ENCODE measurements around the gene USP9X. TPM values are rescaled to one million over a fixed set of nuclear protein-coding genes. Genes with fewer than 3 reads are reported as not detected.

USP9X gene
- total and polyA plus RNA-seq, 2 donors (not counting 3 experiments of a cell fraction or from before 2014, with no cell fraction given): 13.7 to 66.8 TPM

DNA sequence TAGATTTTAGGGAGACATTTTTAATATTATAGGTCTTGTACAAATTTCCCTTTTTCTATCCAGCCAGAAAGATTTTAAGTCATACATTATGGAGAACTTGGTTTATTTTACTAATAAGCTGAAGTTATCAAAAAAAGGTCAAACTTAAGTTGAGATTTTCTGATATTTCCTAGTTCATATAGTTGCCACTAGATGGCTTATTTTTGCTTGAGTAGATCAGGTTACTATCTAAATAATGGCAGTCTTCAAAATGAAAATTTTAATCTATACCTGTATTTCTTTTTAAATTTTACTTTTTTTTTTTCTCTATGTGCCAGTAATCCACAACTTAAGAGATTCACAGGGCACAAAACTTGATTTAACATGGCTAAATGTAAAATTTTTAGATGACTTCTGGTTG, 52.3 kb downstream of the USP9X start:
- H3K4me1 ChIP-seq (ENCODE audit: control insufficient read depth, extremely low read depth, insufficient read depth, low read length): no peaks in the 10 kb centered on the region
- DNase-seq (ENCODE audit: low read depth, low spot score): no peak
- ChIA-PET POLR2A (no interaction called here), CTCF (interaction anchor here (0.9 to 2.8 kb wide), 6 partner anchors 9 to 115 kb away, joined by 3 to 10 read pairs (median 3); no protein-coding TSS in a partner anchor)
- H3K4me3 ChIP-seq (replicated peaks in 1 of 3; ENCODE audit: insufficient read depth in 1 of 3, low read depth in 1 of 3, low read length in 3 of 3): no peak overlapping the region
- no peaks in the 10 kb centered on the region for H3K9me1 ChIP-seq (replicated peaks; ENCODE audit: control insufficient read depth, extremely low read depth, insufficient read depth, low read length)
- H3K4me2 ChIP-seq (ENCODE audit: insufficient read depth, low read length): no peak overlapping the region
- dilution Hi-C loops (cut with MboI; ENCODE audit: extremely low pct_ligation_motif_present, low sequenced_read_pairs): no loop called here
- H4K20me1 ChIP-seq (replicated peaks; ENCODE audit: control insufficient read depth, extremely low read depth, insufficient read depth, low read length): no peaks in the 10 kb centered on the region
- H3K36me3 ChIP-seq (ENCODE audit: control insufficient read depth in 2 of 2, extremely low read depth in 1 of 2, insufficient read depth in 2 of 2, low read length in 2 of 2): peaks cover 0 to 3% of the 10 kb centered on the region in 2 experiments
- intact Hi-C loops (cut with micrococcal nuclease): loop anchor here (1.0 to 5.0 kb wide), 2 partner anchors 53 to 115 kb away; no protein-coding TSS in a partner anchor
- no peak for FAIRE-seq
- H3K27ac ChIP-seq (ENCODE audit: insufficient read depth, low read depth, low read length): no peak overlapping the region
- H3K79me2 ChIP-seq (ENCODE audit: control insufficient read depth, insufficient read depth, low read length): peaks cover 11% of the 10 kb centered on the region
- no peaks in the 10 kb centered on the region for H3K27me3 ChIP-seq (ENCODE audit: control insufficient read depth in 2 of 2, insufficient read depth in 2 of 2, low read length in 2 of 2)
- no peak overlapping the region for H2AFZ ChIP-seq (ENCODE audit: low read depth, low read length)
- no TSS peak for BruUV-seq (replicated peaks)
- no peaks in the 10 kb centered on the region for H3K9me3 ChIP-seq (replicated peaks; ENCODE audit: control insufficient read depth, insufficient read depth, low read length)
- no peak overlapping the region for H3K9ac ChIP-seq (replicated peaks; ENCODE audit: extremely low read depth, insufficient read depth, low read length)
- no peak for TF ChIP-seq EZH2 (IDR thresholded peaks at IDR 0.05; ENCODE audit: borderline replicate concordance, low read depth, low read length, severe bottlenecking)
- no peak for TF ChIP-seq MYC (IDR thresholded peaks at IDR 0.05; ENCODE audit: low read depth, low read length)
- no peak for TF ChIP-seq JUN (IDR thresholded peaks at IDR 0.05; ENCODE audit: borderline replicate concordance, insufficient read depth, insufficient read length, low read depth)
- TF ChIP-seq POLR2AphosphoS5 (IDR thresholded peaks at IDR 0.05; ENCODE audit: insufficient read depth, low read depth, low read length): no peak
- no peak for TF ChIP-seq FOS (IDR thresholded peaks at IDR 0.05; ENCODE audit: borderline replicate concordance, insufficient read depth, low read length)
- TF ChIP-seq GATA2 (IDR thresholded peaks at IDR 0.05; ENCODE audit: insufficient read depth, insufficient read length, low read depth, low read length): no peak
- no peak for TF ChIP-seq CTCF (IDR thresholded peaks at IDR 0.05; ENCODE audit: extremely low read depth in 1 of 2, insufficient read depth in 1 of 2, low read depth in 1 of 2, low read length in 2 of 2)
- no peak for TF ChIP-seq MAX (IDR thresholded peaks at IDR 0.05; ENCODE audit: insufficient read depth, insufficient read length)
- TF ChIP-seq POLR2A (IDR thresholded peaks at IDR 0.05; ENCODE audit: low read depth, low read length): no peak
